ENCODE measurements around the gene ERBB4. TPM values are rescaled to one million over a fixed set of nuclear protein-coding genes. Genes with fewer than 3 reads are reported as not detected.

Gene ERBB4
- total RNA-seq, 1 experiment from 2014 or later = under 0.01 TPM

GRCh38 chr2:212536817-212537725 is 1.5 kb downstream of the ERBB4 start:
- H3K27ac ChIP-seq = no peak overlapping the region
- H3K4me1 ChIP-seq (replicated peaks) = peaks cover 13% of the 10 kb centered on the region
- H3K4me3 ChIP-seq = no peak overlapping the region
- H3K36me3 ChIP-seq = no peaks in the 10 kb centered on the region
- H3K27me3 ChIP-seq (replicated peaks) = peaks cover 50% of the 10 kb centered on the region
- H3K9me3 ChIP-seq (replicated peaks) = no peaks in the 10 kb centered on the region
- DNase-seq (ENCODE audit: low read depth in 1 of 2, low spot score in 2 of 2) = peak in 1 of 2 experiments; percentile 5

DNA sequence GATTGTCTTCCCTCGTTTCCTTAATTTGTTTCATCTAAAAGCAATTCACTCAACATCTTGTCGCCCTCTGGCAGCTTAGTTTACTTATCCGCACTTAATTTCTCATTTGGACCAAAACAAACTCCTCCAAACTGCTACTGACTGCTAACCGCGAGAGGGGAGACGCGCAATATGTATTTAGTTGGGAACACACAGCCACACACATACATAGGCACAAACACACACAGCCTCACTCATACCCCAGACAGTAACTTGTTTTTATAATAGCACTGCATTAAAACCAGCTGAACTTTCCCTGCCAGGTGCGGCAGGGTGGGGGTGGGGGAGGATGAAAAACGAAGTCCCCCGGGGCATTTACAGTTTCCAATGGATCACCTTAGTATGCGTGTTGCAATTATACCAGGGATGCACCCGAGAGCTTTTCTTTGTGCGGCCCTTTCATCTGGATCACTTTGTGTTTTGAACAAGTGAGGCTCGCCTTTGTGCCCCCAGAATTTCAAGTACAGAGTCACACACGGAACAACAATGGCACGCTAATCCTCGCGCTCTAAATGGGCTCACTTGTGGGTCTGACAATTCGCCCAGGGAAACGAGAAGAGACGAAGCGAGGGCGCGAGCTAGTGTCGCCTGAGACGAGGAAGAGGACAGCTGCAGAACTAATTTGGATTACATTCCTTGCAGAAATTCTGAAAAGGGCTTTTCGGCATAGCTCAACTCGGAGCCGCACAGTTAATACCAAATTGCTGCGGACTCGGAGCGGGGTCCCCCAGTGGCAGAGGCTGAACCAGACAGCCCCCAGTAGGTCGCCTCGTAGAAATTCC is 2.4 kb downstream of the ERBB4 start:
- Histone ChIP-seq H3K27ac (no peak overlapping the region), H3K36me3 (no peaks in the 10 kb centered on the region), H3K9me3 (replicated peaks) (no peaks in the 10 kb centered on the region), H3K4me1 (replicated peaks) (peaks cover 13% of the 10 kb centered on the region), H3K27me3 (replicated peaks) (peaks cover 46% of the 10 kb centered on the region), H3K4me3 (no peak overlapping the region)
- no peak for DNase-seq (ENCODE audit: low read depth in 1 of 2, low spot score in 2 of 2)

GRCh38 chr2:212534336-212534735 is 4.3 kb downstream of the ERBB4 start:
- no peak overlapping the region for H3K4me3 ChIP-seq
- no peak for DNase-seq (ENCODE audit: low read depth in 1 of 2, low spot score in 2 of 2)
- no peaks in the 10 kb centered on the region for H3K36me3 ChIP-seq
- peaks cover 13% of the 10 kb centered on the region for H3K4me1 ChIP-seq (replicated peaks)
- H3K9me3 ChIP-seq (replicated peaks) = no peaks in the 10 kb centered on the region
- peaks cover 46% of the 10 kb centered on the region for H3K27me3 ChIP-seq (replicated peaks)
- H3K27ac ChIP-seq = no peak overlapping the region

DNA sequence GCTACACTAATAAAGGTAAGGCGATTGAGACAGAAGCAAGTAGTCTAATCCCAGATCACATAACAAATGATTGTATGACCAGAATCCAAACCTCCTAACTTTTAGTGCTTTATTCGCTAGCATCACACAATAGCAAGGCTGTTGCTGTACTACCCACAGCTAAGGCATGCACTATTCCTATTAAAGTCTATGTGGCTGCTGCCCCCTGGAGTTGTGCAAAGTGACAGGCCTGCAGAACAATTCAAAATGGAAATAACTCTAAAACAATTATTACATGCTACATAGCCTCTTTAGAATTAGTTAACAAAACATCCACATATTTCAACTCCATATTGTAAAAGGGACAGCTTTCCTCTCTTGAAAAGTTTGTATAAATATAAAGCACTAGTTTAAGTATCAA is 6.0 kb downstream of the ERBB4 start:
- no peak for DNase-seq (ENCODE audit: low read depth in 1 of 2, low spot score in 2 of 2)
- peaks cover 33% of the 10 kb centered on the region for H3K27me3 ChIP-seq (replicated peaks)
- peaks cover 3% of the 10 kb centered on the region; the same call in 1 of the 2 replicates for H3K4me1 ChIP-seq (replicated peaks)
- H3K27ac ChIP-seq = no peak overlapping the region
- no peaks in the 10 kb centered on the region for H3K9me3 ChIP-seq (replicated peaks)
- H3K36me3 ChIP-seq = no peaks in the 10 kb centered on the region
- H3K4me3 ChIP-seq = no peak overlapping the region

DNA sequence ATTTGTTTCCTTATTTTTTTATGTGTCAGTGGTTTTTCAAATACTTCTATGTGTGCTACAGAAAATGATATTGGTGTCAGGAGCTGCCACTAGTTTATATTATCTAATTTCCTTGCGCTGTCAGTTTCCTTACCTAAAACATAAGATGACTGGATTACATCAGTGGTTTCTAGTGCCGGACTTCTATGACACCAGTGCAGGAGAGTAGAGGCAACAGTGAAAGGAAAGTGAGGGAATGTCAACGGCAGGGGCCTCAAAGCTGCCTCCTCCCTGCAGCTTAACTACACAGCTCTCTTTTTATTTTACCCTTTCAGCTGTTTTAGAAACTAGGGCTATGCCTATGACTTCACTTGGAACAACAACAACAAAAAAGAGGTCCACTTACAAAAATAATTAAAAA is 6.5 kb downstream of the ERBB4 start:
- Histone ChIP-seq H3K4me3 (no peak overlapping the region), H3K9me3 (replicated peaks) (no peaks in the 10 kb centered on the region), H3K4me1 (replicated peaks) (no peaks in the 10 kb centered on the region), H3K27me3 (replicated peaks) (peaks cover 28% of the 10 kb centered on the region), H3K27ac (no peak overlapping the region), H3K36me3 (no peaks in the 10 kb centered on the region)
- no peak for DNase-seq (ENCODE audit: low read depth in 1 of 2, low spot score in 2 of 2)

- Histone ChIP-seq H3K27me3 (replicated peaks) (peaks cover 24% of the 10 kb centered on the region), H3K27ac (no peak overlapping the region), H3K36me3 (no peaks in the 10 kb centered on the region), H3K9me3 (replicated peaks) (no peaks in the 10 kb centered on the region), H3K4me3 (no peak overlapping the region), H3K4me1 (replicated peaks) (no peaks in the 10 kb centered on the region)
- DNase-seq (ENCODE audit: low read depth in 1 of 2, low spot score in 2 of 2) = no peak
Measured at GRCh38 chr2:212531499-212531898, 7.1 kb downstream of the ERBB4 start.

DNA sequence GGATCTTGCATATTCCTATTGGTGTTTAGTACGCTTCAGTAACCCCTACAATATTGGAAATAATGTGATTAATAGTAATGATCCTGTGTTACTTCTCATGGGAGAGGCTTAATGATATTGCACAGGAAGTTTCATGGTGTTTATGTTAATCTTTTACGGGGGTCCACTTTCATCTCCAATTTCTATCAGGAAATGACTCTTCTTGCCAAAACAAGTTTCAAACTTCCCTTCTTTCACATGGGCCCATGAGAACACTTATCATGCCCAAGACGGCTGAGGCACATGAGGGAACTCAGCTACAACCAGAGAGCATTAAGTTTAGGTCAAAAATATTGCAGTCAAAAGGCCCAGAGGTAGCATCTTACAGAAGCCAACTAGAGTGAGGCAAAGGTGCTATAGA is 7.6 kb downstream of the ERBB4 start:
- Histone ChIP-seq H3K9me3 (replicated peaks) (no peaks in the 10 kb centered on the region), H3K4me3 (no peak overlapping the region), H3K4me1 (replicated peaks) (no peaks in the 10 kb centered on the region), H3K27ac (no peak overlapping the region), H3K27me3 (replicated peaks) (peaks cover 19% of the 10 kb centered on the region), H3K36me3 (no peaks in the 10 kb centered on the region)
- DNase-seq (ENCODE audit: low read depth in 1 of 2, low spot score in 2 of 2) = no peak

- H3K4me3 ChIP-seq = no peak overlapping the region
- H3K9me3 ChIP-seq (replicated peaks) = no peaks in the 10 kb centered on the region
- H3K27ac ChIP-seq = no peak overlapping the region
- H3K4me1 ChIP-seq (replicated peaks) = no peaks in the 10 kb centered on the region
- no peaks in the 10 kb centered on the region for H3K36me3 ChIP-seq
- H3K27me3 ChIP-seq (replicated peaks) = peaks cover 13% of the 10 kb centered on the region
- no peak for DNase-seq (ENCODE audit: low read depth in 1 of 2, low spot score in 2 of 2)
Measured at GRCh38 chr2:212530373-212530772, 8.2 kb downstream of the ERBB4 start.

DNA sequence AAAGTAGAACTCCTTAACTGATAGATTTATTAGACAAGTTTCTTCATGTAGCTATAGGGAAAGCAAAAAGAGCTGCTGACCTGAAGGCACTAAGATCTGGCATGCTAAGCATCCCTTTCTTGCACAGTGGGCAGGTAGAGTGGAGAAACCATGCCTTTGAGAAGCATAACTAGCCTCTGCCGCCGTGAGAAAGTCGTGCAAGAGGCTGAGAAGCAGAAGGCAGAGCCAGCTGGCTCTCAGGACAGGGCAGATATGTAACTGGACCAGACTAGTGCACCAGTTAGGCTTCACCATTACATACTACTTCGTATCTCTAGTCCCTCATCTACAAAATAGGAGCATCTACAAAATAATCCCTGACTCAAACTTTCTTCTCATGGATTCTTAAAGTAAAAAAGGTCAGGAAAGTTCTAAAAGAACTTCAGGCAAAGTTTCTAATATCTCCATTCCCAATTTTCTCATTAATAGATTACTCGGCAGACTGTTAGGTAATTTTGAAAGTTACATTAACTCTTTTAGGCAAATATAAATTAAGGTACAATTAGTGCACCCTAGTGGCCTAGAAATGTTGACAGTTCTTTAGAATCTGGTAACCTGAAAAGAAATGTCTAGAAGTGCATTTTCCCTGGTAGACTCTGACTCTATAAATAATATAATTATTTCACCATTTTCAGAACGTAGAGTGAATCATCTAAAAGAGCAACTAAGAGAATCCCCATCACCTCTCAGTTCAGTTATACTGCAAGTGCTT is 10.3 kb downstream of the ERBB4 start:
- H3K27me3 ChIP-seq (replicated peaks) = peaks cover 1% of the 10 kb centered on the region
- H3K27ac ChIP-seq = no peak overlapping the region
- H3K36me3 ChIP-seq = no peaks in the 10 kb centered on the region
- H3K4me3 ChIP-seq = no peak overlapping the region
- H3K9me3 ChIP-seq (replicated peaks) = no peaks in the 10 kb centered on the region
- DNase-seq (ENCODE audit: low read depth in 1 of 2, low spot score in 2 of 2) = no peak
- no peaks in the 10 kb centered on the region for H3K4me1 ChIP-seq (replicated peaks)

DNA sequence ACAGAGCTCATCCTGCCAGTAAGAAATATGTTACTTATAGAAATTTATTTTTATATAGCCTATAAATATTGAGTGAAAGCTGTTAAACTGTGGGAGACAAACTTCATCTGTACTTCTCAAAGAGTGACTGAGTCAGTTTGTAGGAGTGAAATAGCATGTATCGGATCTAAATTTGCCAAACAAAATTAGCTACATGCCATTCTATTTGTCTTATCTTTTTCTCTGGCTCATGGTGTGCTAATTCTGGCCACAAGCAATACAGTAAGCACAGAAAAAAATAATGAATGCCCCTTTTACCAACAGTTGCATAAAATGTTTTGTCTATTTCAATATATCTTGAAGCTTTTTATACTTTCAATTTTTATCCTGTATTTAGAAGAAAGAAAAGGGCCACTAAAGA is 12.5 kb downstream of the ERBB4 start:
- Histone ChIP-seq H3K27ac (no peak overlapping the region), H3K27me3 (replicated peaks) (no peaks in the 10 kb centered on the region), H3K36me3 (no peaks in the 10 kb centered on the region), H3K4me3 (no peak overlapping the region), H3K9me3 (replicated peaks) (no peaks in the 10 kb centered on the region), H3K4me1 (replicated peaks) (no peaks in the 10 kb centered on the region)
- no peak for DNase-seq (ENCODE audit: low read depth in 1 of 2, low spot score in 2 of 2)

GRCh38 chr2:212523756-212524155 is 14.8 kb downstream of the ERBB4 start:
- H3K36me3 ChIP-seq = no peaks in the 10 kb centered on the region
- no peaks in the 10 kb centered on the region for H3K27me3 ChIP-seq (replicated peaks)
- DNase-seq (ENCODE audit: low read depth in 1 of 2, low spot score in 2 of 2) = no peak

DNA sequence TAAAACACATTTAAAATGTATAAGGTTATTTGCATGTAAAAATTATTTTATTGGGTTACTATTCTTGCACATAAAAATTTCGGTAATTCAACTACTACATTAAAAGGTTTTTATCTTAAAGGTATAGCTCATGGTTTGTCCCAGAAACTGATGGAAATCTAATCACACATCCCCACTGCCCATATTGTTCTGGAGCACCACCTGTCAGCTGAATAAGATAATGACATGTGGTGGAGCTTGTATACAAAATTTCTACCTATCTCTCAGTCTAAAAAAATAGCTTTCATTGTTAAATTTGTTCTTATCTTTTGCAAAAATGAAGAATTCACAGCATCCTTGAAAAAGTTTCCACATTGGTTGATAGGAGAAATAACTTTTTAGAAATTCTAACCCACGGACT is 18.3 kb downstream of the ERBB4 start:
- H3K27me3 ChIP-seq (replicated peaks) = no peaks in the 10 kb centered on the region
- H3K9me3 ChIP-seq (replicated peaks) = no peaks in the 10 kb centered on the region
- H3K4me3 ChIP-seq = no peak overlapping the region
- no peak overlapping the region for H3K27ac ChIP-seq
- no peaks in the 10 kb centered on the region for H3K4me1 ChIP-seq (replicated peaks)
- no peak for DNase-seq (ENCODE audit: low read depth in 1 of 2, low spot score in 2 of 2)
- H3K36me3 ChIP-seq = no peaks in the 10 kb centered on the region

More at GRCh38 chr2:212523756-212524155, 14.8 kb downstream of the ERBB4 start:
- Histone ChIP-seq H3K4me3 (no peak overlapping the region), H3K9me3 (replicated peaks) (no peaks in the 10 kb centered on the region), H3K4me1 (replicated peaks) (no peaks in the 10 kb centered on the region), H3K27ac (no peak overlapping the region)

GRCh38 chr2:212517693-212518092 is 20.9 kb downstream of the ERBB4 start:
- Histone ChIP-seq H3K4me1 (replicated peaks) (no peaks in the 10 kb centered on the region), H3K9me3 (replicated peaks) (no peaks in the 10 kb centered on the region), H3K27ac (no peak overlapping the region), H3K27me3 (replicated peaks) (no peaks in the 10 kb centered on the region), H3K36me3 (no peaks in the 10 kb centered on the region), H3K4me3 (no peak overlapping the region)
- DNase-seq (ENCODE audit: low read depth in 1 of 2, low spot score in 2 of 2) = no peak
